HT1080 (cell line): Measurements from ENCODE around the gene C11orf97. TPM values are rescaled to one million over a fixed set of nuclear protein-coding genes. Genes with fewer than 3 reads are reported as not detected.
"Not testable (repeated sequence)": the region's sequence is repeated elsewhere in the genome, so short reads cannot be mapped to it uniquely, and the experiment has no call there.

Source experiments
- DNase-seq: peaks from one replicate; pipeline ENCODE4 v3.0.0-alpha.2; 2015; ENCODE audit warnings: low read depth
- small RNA-seq: library from RNA; depleted of rRNA; stranded (forward); fragments of <200 nt; gene quantifications from one replicate; pipeline ENCODE3, GENCODE V24; 2014
- total RNA-seq: library from RNA; depleted of rRNA; stranded (reverse); fragments of >200 nt; shearing (Covaris generic); gene quantifications from 2 replicates; pipeline ENCODE4 v1.2.3, GENCODE V29; 2014; rRNA removed

C11orf97 gene
- total RNA-seq, 1 experiment from 2014 or later, result not detected

DNA sequence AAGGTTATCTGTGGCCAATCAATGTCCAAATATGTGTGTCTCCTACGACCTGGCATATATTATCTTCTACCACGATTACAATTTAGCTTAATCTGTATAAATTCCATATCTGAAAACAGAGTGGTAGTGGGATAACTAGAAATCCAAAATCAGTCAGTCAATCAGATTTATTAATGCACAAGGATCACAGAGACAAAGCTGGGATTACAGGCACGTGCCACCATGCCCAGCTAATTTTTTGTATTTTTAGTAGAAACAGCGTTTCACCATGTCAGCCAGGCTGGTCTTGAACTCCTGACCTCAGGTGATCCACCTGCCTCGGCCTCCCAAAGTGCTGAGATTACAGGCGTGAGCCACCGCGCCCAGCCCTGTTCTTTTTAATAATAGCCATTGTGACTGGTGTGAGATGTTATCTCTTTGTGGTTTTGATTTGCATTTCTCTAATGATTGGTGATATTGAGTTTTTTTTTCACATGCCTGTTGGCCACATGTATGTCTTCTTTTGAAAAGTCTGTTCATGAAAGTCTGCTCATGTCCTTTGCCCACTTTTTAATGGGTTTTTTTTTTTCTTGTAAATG, 43.6 kb downstream of the C11orf97 start:
- not testable (repeated sequence) for DNase-seq

DNA sequence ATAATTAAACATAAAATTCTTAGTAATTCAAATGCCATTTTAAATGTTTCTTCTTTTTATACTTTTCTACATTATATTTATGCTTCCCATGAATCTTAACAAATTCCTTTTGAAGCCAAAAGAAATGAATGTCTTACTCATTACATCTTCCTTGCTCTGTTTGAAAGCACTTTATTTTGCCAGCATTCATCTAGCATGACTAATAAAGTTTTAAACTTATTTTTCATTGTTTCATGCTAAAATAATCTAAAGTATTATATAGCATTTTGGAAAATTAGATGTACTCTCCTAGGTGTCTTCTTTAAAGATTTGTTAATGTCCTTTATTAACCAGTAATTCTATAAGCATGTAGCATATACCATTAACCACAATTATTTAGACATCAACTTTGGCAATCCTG, 45.2 kb downstream of the C11orf97 start:
- DNase-seq, result no peak

- no peak for DNase-seq
These were observed 45.7 kb downstream of the C11orf97 start for GRCh38 chr11:94557992-94558391.

DNA sequence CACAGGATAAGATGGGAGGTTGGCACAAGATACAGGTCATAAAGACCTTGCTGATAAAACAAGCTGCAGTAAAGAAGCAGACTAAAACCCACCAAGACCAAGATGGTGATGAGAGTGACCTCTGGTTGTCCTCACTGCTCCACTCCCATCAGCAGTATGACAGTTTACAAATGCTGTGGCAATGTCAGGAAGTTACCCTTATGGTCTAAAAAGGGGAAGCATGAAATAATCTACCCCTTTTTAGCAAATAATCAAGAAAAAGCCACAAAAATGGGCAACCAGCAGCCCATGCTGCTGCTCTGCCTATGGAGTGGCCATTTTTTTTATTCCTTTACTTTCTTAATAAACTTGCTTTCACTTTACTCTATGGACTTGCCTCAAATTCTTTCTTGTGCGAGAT, 46.2 kb downstream of the C11orf97 start:
- no peak for DNase-seq

DNA sequence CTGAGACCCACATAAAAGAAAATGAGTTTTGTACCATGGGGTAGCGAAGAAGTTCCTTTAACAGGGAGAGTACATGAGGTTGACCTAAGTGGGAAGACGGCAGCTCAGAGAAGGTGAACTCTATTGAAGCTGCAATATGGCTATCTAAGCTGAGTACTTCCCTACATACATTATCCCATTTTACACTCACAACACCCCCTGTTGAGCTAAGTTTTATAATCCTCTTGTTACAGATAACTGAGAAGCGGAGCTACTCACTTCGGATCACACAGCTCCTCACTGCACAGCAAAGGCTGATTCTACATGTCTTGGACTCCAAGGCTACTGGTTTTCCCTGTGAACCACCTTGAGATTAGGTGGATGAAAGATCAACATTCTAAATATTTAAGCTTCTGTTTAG, 46.7 kb downstream of the C11orf97 start:
- DNase-seq, result no peak

- DNase-seq, result no peak
These were observed 47.1 kb downstream of the C11orf97 start for GRCh38 chr11:94559361-94559760.

- no peak for DNase-seq
These were observed 48.6 kb downstream of the C11orf97 start for GRCh38 chr11:94560834-94561233.

DNA sequence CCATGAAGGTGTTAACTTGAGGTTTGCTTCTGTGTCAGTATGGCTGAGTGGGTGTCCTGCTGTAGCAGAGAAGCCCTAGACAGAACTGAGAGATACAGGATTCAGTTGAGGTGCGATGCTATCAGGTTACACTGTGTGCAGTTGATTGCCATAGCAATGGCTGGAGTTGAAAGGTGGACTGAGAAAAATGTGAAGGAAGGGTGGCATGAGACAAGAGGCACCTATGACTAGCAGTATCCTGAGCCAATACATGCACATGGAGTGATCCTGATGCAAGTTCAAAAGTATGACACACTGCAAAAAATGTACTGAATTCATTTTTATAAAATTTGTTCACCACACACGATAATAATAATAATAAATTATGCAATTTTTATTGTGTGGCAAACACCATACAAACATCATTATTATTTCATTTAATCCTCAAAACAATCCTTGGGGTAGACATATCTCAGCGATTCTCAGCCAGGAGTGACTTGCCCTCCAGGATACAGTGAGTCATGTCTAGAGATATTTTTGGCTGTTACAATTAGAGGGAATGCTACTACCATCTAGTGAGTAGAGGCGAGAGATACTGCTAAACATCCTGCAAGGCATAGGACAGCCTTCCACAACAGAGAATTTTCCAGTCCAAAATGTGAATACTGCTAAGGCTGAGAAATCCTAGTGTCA, 51.1 kb downstream of the C11orf97 start:
- DNase-seq, result peak; percentile 68

DNA sequence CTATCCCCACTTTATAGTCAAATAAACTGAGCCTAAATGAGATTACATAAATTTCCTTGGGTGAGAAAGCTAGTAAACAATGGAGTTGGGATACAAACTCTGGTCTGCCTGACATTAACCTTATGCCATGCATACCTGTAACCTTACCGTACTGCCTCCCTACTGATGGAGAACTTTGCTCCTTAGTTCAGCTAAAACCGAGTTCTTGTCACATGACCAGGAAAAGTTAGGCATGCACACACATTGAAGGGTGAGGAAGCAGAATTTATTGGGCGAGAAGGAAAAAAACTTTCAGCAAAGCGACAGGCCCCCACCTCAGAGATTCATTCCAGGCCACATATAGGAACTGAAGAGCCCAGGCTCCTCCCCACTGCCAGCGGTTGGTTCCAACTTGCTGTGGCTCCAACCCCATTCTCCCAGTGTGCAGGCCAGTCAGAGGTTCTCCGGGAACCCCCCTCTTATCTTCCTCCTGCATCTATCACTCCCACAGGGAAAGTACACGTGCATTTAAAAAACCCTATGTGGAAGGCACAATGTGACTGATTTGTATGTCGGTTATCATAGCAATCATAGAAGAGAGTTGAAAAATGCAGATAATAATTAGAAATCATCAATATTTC, 51.7 kb downstream of the C11orf97 start:
- DNase-seq, result no peak

GRCh38 chr11:94567181-94567670, 55.0 kb downstream of the C11orf97 start, which contains the start of gene PIWIL4:
Gene PIWIL4 (plus strand): TSS chr11:94567368. CDS start chr11:94567519, 151 bp downstream.
- no peak for DNase-seq

GRCh38 chr11:94568200-94568599, 55.9 kb downstream of the C11orf97 start:
- DNase-seq, result no peak

- DNase-seq, result no peak
These were observed 56.5 kb downstream of the C11orf97 start for GRCh38 chr11:94568717-94569116.

DNA sequence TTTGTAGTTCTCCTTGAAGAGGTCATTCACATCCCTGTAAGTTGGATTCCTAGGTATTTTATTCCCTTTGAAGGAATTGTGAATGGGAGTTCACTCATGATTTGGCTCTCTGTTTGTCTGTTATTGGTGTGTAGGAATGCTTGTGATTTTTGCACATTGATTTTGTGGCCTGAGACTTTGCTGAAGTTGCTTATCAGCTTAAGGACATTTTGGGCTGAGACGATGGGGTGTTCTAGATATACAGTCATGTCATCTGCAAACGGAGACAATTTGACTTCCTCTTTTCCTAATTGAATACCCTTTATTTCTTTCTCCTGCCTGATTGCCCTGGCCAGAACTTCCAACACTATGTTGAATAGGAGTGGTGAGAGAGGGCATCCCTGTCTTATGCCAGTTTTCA, 60.7 kb downstream of the C11orf97 start:
- DNase-seq, result not testable (repeated sequence)

GRCh38 chr11:94574193-94574961, 62.1 kb downstream of the C11orf97 start:
- peak; percentile 40 for DNase-seq

GRCh38 chr11:94576306-94576705, 64.0 kb downstream of the C11orf97 start:
- no peak for DNase-seq

- DNase-seq, result no peak
These were observed 65.6 kb downstream of the C11orf97 start for GRCh38 chr11:94577841-94578240.

Small RNA genes within 50 kb of the gene (small RNA-seq; reads per million reads assigned to genes)
- not detected for gene MIR548L

Other genes starting within 250 kb of the C11orf97 start
- gene IZUMO1R, start 207.9 kb upstream of the C11orf97 start, total RNA-seq, result 0.11 TPM in 1 of 2 replicates, not detected in the other
- 0.05 TPM in 1 of 2 replicates, not detected in the other for gene GPR83, start 111.0 kb upstream of the C11orf97 start, total RNA-seq
- gene MRE11, start 18.6 kb upstream of the C11orf97 start, total RNA-seq, result 14.9 and 19.3 TPM in 2 replicates
- 4.3 and 7.9 TPM in 2 replicates for gene ANKRD49, start 18.5 kb upstream of the C11orf97 start, total RNA-seq
- gene FUT4, start 31.5 kb downstream of the C11orf97 start, total RNA-seq, result 1.8 and 2.3 TPM in 2 replicates
- gene PIWIL4, start 54.9 kb downstream of the C11orf97 start, total RNA-seq, result 0.03 and 0.43 TPM in 2 replicates